RWPE2 (cell line): ENCODE data around the gene AKR1C2.

Source experiments
- ATAC-seq: fragments of 200-7000 bp; cut with Tn5 transposase; 3 replicates; pipeline ENCODE4 v1.9.1; 2021; ENCODE audit warnings: low read depth
- DNase-seq: peaks from one replicate; pipeline ENCODE4 v3.0.0-alpha.2; 2020; ENCODE audit warnings: low spot score
- H3K27ac ChIP-seq: fragments of 450-650 bp; 2 replicates; pipeline ENCODE4 v1.5.1; 2017; ENCODE audit warnings: mild to moderate bottlenecking; ENCODE audit not compliant: poor library complexity, severe bottlenecking
- H3K27me3 ChIP-seq: fragments of 250-450 bp; sonication (Bioruptor Pico); 2 replicates; pipeline ENCODE4 v1.5.1; 2021; ENCODE audit warnings: mild to moderate bottlenecking, moderate library complexity; ENCODE audit not compliant: insufficient read depth, poor library complexity, severe bottlenecking
- H3K36me3 ChIP-seq: fragments of 250-450 bp; sonication (Bioruptor Pico); 2 replicates; pipeline ENCODE4 v1.5.1; 2020; ENCODE audit warnings: low read depth, mild to moderate bottlenecking, moderate library complexity
- H3K4me1 ChIP-seq: fragments of 250-450 bp; sonication (Bioruptor Pico); 2 replicates; pipeline ENCODE4 v1.5.1; 2021; ENCODE audit warnings: mild to moderate bottlenecking, moderate library complexity; ENCODE audit not compliant: insufficient read depth, poor library complexity, severe bottlenecking
- H3K4me3 ChIP-seq: fragments of 250-450 bp; sonication (Bioruptor Pico); 2 replicates; pipeline ENCODE4 v1.5.1; 2021; ENCODE audit warnings: mild to moderate bottlenecking, moderate library complexity; ENCODE audit not compliant: severe bottlenecking
- H3K9me3 ChIP-seq: fragments of 250-450 bp; sonication (Bioruptor Pico); 2 replicates; pipeline ENCODE4 v1.5.1; 2021; ENCODE audit warnings: mild to moderate bottlenecking, moderate library complexity; ENCODE audit not compliant: severe bottlenecking
- CTCF ChIP-seq: fragments of 450-650 bp; IDR thresholded peaks from one replicate; pipeline ENCODE4 v1.5.1; 2017; ENCODE audit warnings: mild to moderate bottlenecking, moderate library complexity; ENCODE audit not compliant: poor library complexity, severe bottlenecking

AKR1C2 gene

GRCh38 chr10:4939224-4940072, 64.2 kb downstream of the AKR1C2 start:
- DNase-seq (no peak), ATAC-seq (peak; percentile 80)
- H3K27me3 ChIP-seq = no peaks in the 10 kb centered on the region
- no peaks in the 10 kb centered on the region for H3K9me3 ChIP-seq
- H3K27ac ChIP-seq = no peak overlapping the region
- peaks cover 12% of the 10 kb centered on the region for H3K4me1 ChIP-seq
- H3K36me3 ChIP-seq = no peaks in the 10 kb centered on the region
- TF ChIP-seq CTCF = no peak
- no peak overlapping the region for H3K4me3 ChIP-seq
